Esophagus mucosa (tissue), 1 donor: ENCODE results near the gene IL9R. TPM values are rescaled to one million over a fixed set of nuclear protein-coding genes. Genes with fewer than 3 reads are reported as not detected.
"Not testable (repeated sequence)": the region's sequence is repeated elsewhere in the genome, so short reads cannot be mapped to it uniquely, and the experiment has no call there.

Experiments used
- ATAC-seq: fragments of 200-7000 bp; cut with Tn5 transposase; one replicate; pipeline ENCODE4 v1.9.1; 2020
- total RNA-seq: library from RNA; stranded (reverse); gene quantifications from one replicate; pipeline ENCODE4 v1.2.4, GENCODE V29; 2023
- donor health status: DM: yes; HTN: yes; CAD: no.

IL9R gene
- total RNA-seq, 1 donor from 2014 or later = 0.44 TPM

DNA sequence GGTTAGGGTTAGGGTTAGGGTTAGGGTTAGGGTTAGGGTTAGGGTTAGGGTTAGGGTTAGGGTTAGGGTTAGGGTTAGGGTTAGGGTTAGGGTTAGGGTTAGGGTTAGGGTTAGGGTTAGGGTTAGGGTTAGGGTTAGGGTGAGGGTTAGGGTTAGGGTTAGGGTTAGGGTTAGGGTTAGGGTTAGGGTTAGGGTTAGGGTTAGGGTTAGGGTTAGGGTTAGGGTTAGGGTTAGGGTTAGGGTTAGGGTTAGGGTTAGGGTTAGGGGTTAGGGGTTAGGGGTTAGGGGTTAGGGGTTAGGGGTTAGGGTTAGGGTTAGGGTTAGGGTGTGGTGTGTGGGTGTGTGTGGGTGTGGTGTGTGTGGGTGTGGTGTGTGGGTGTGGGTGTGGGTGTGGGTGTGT lies 33.0 kb downstream of the IL9R start:
- not testable (repeated sequence) for ATAC-seq

Other genes with a start within 250 kb of the IL9R start
- 24.5 TPM for gene VAMP7, start 116.4 kb upstream of the IL9R start, total RNA-seq